HepG2 (cell line): ENCODE data around the gene POC1A. TPM values are rescaled to one million over a fixed set of nuclear protein-coding genes. Genes with fewer than 3 reads are reported as not detected.

ENCODE experiments used
- AHR ChIP-seq: IDR thresholded peaks from 2 replicates; pipeline ENCODE4 v1.6.1; 2018; ENCODE audit warnings: missing genetic modification reagents, missing compliant biosample characterization
- AKAP8 ChIP-seq: sonication (generic); formaldehyde crosslinking; IDR thresholded peaks from 2 replicates; pipeline ENCODE4 v1.5.1; 2020; ENCODE audit warnings: mild to moderate bottlenecking, missing genetic modification reagents
- ATF3 ChIP-seq: sonication (generic); formaldehyde crosslinking; IDR thresholded peaks from 2 replicates; pipeline ENCODE4 v1.4.0; 2020; ENCODE audit warnings: missing genetic modification reagents
- BCLAF1 ChIP-seq: fragments of 450-650 bp; IDR thresholded peaks from 2 replicates; pipeline ENCODE4 v1.6.1; 2017; ENCODE audit warnings: mild to moderate bottlenecking
- CBX5 ChIP-seq: sonication (generic); formaldehyde crosslinking; IDR thresholded peaks from 2 replicates; pipeline ENCODE4 v1.4.0; 2020; ENCODE audit warnings: missing genetic modification reagents, borderline replicate concordance
- HOXA3 ChIP-seq: sonication (generic); formaldehyde crosslinking; IDR thresholded peaks from 2 replicates; pipeline ENCODE4 v1.5.0; 2020; ENCODE audit warnings: missing genetic modification reagents
- RFXAP ChIP-seq: sonication (generic); formaldehyde crosslinking; IDR thresholded peaks from 2 replicates; pipeline ENCODE4 v1.4.0; 2020; ENCODE audit warnings: missing genetic modification reagents, borderline replicate concordance
- SOX13 ChIP-seq, 3 experiments: fragments of 450-650 bp in 1 of 3; sonication (generic) in 1 of 3; formaldehyde crosslinking in 1 of 3; IDR thresholded peaks in 2 of 3; conservative IDR thresholded peaks in 1 of 3; 2 replicates each; pipeline versions ENCODE4 v1.5.0 to v1.6.1; 2016 to 2020; ENCODE audit warnings: antibody characterized with exemption in 1 of 3, mild to moderate bottlenecking in 1 of 3, missing compliant biosample characterization in 1 of 3, missing genetic modification reagents in 1 of 3, moderate library complexity in 1 of 3
- TEAD3 ChIP-seq: optimal IDR thresholded peaks from 2 replicates; pipeline ENCODE3; 2016; ENCODE audit warnings: borderline replicate concordance
- TRIM24 ChIP-seq: sonication (generic); formaldehyde crosslinking; IDR thresholded peaks from 2 replicates; pipeline ENCODE4 v1.8.0; 2022; ENCODE audit warnings: mild to moderate bottlenecking, missing genetic modification reagents
- TSC22D2 ChIP-seq: sonication (generic); formaldehyde crosslinking; IDR thresholded peaks from 2 replicates; pipeline ENCODE4 v1.5.1; 2020; ENCODE audit warnings: missing genetic modification reagents, mild to moderate bottlenecking, borderline replicate concordance
- ZFP37 ChIP-seq: sonication (generic); formaldehyde crosslinking; IDR thresholded peaks from 2 replicates; pipeline ENCODE4 v1.4.0; 2020; ENCODE audit warnings: missing genetic modification reagents, borderline replicate concordance
- ZNF331 ChIP-seq: sonication (generic); formaldehyde crosslinking; IDR thresholded peaks from 2 replicates; pipeline ENCODE4 v1.4.0; 2020; ENCODE audit warnings: missing genetic modification reagents
- ZNF501 ChIP-seq: sonication (generic); formaldehyde crosslinking; IDR thresholded peaks from 2 replicates; pipeline ENCODE4 v1.5.1; 2020; ENCODE audit warnings: mild to moderate bottlenecking, moderate library complexity, missing genetic modification reagents
- ZNF572 ChIP-seq: sonication (generic); formaldehyde crosslinking; IDR thresholded peaks from 2 replicates; pipeline ENCODE4 v1.5.1; 2020; ENCODE audit warnings: mild to moderate bottlenecking, missing genetic modification reagents
- polyA plus RNA-seq, 8 experiments: library from polyadenylated mRNA; depleted of rRNA in 3 of 8; stranded (reverse) in 7 of 8; unstranded in 1 of 8; fragments of >200 nt; fragmentation: Illumina TruSeq in 4 of 8; extraction: Trizol in 4 of 8; gene quantifications; 2 replicates each; pipeline versions ENCODE4 v1.2.1 to v1.2.3, GENCODE V29; 2011 to 2016; ENCODE audit warnings: low read depth in 4 of 8, missing spikeins in 1 of 8, mixed read lengths in 1 of 8; ENCODE audit not compliant: insufficient read depth in 1 of 8
- total RNA-seq, 5 experiments: library from RNA; depleted of rRNA; stranded (reverse); fragments of >200 nt; fragmentation: Illumina TruSeq; extraction: Trizol; gene quantifications; 2 replicates each; pipeline ENCODE4 v1.2.3, GENCODE V29; 2016; ENCODE audit warnings: low read depth in 1 of 5
- TF ChIP-seq, protein P1 (sequence below): IDR thresholded peaks from 2 replicates; pipeline ENCODE4 v1.6.1; 2016; ENCODE audit warnings: control low read depth
- TF ChIP-seq, protein P2 (sequence below): sonication (generic); formaldehyde crosslinking; IDR thresholded peaks from 2 replicates; pipeline ENCODE4 v1.5.0; 2020; ENCODE audit warnings: missing genetic modification reagents
- TF ChIP-seq, protein P3 (sequence below): sonication (generic); formaldehyde crosslinking; IDR thresholded peaks from 2 replicates; pipeline ENCODE4 v1.4.0; 2020; ENCODE audit warnings: missing genetic modification reagents
- TF ChIP-seq, protein P4 (sequence below): sonication (generic); formaldehyde crosslinking; IDR thresholded peaks from 2 replicates; pipeline ENCODE4 v1.8.0; 2022; ENCODE audit warnings: mild to moderate bottlenecking, missing genetic modification reagents, moderate library complexity
- TF ChIP-seq, protein P5 (sequence below): sonication (generic); formaldehyde crosslinking; IDR thresholded peaks from 2 replicates; pipeline ENCODE4 v1.8.0; 2022; ENCODE audit warnings: mild to moderate bottlenecking, missing genetic modification reagents, borderline replicate concordance

POC1A gene
- total and polyA plus RNA-seq, 2 of the 13 experiments (the other 11 are each of a cell fraction or from before 2014, with no cell fraction given) = 14.6 to 20.0 TPM

GRCh38 chr3:52182196-52182595 lies 28.0 kb upstream of the POC1A start (continued):
- TF ChIP-seq, protein P1, sequence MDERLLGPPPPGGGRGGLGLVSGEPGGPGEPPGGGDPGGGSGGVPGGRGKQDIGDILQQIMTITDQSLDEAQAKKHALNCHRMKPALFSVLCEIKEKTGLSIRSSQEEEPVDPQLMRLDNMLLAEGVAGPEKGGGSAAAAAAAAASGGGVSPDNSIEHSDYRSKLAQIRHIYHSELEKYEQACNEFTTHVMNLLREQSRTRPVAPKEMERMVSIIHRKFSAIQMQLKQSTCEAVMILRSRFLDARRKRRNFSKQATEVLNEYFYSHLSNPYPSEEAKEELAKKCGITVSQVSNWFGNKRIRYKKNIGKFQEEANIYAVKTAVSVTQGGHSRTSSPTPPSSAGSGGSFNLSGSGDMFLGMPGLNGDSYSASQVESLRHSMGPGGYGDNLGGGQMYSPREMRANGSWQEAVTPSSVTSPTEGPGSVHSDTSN (CRISPR knock-in tag) = no peak
- TF ChIP-seq AHR (CRISPR knock-in tag) (no peak), BCLAF1 (no peak), TEAD3 (CRISPR knock-in tag) (no peak), ZNF572 (no peak), ZNF331 (CRISPR knock-in tag) (peak; percentile 21; the same call in 1 of the 2 replicates), HOXA3 (CRISPR knock-in tag) (no peak), ATF3 (CRISPR knock-in tag) (no peak), TSC22D2 (CRISPR knock-in tag) (no peak), RFXAP (no peak), AKAP8 (no peak), TRIM24 (CRISPR knock-in tag) (no peak), ZNF501 (no peak), CBX5 (CRISPR knock-in tag) (no peak), ZFP37 (no peak), SOX13 (IDR thresholded peaks at IDR 0.05) (no peak), SOX13 (CRISPR knock-in tag; conservative IDR thresholded peaks at IDR 0.05 in 1 of 2, IDR thresholded peaks at IDR 0.05 in 1 of 2) (no peak)
- TF ChIP-seq, protein P2, sequence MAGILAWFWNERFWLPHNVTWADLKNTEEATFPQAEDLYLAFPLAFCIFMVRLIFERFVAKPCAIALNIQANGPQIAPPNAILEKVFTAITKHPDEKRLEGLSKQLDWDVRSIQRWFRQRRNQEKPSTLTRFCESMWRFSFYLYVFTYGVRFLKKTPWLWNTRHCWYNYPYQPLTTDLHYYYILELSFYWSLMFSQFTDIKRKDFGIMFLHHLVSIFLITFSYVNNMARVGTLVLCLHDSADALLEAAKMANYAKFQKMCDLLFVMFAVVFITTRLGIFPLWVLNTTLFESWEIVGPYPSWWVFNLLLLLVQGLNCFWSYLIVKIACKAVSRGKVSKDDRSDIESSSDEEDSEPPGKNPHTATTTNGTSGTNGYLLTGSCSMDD (CRISPR knock-in tag) = no peak
- TF ChIP-seq, protein P3, sequence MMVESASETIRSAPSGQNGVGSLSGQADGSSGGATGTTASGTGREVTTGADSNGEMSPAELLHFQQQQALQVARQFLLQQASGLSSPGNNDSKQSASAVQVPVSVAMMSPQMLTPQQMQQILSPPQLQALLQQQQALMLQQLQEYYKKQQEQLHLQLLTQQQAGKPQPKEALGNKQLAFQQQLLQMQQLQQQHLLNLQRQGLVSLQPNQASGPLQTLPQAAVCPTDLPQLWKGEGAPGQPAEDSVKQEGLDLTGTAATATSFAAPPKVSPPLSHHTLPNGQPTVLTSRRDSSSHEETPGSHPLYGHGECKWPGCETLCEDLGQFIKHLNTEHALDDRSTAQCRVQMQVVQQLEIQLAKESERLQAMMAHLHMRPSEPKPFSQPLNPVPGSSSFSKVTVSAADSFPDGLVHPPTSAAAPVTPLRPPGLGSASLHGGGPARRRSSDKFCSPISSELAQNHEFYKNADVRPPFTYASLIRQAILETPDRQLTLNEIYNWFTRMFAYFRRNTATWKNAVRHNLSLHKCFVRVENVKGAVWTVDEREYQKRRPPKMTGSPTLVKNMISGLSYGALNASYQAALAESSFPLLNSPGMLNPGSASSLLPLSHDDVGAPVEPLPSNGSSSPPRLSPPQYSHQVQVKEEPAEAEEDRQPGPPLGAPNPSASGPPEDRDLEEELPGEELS = peak; percentile 34; the same call in 1 of the 2 replicates
- TF ChIP-seq, protein P4, sequence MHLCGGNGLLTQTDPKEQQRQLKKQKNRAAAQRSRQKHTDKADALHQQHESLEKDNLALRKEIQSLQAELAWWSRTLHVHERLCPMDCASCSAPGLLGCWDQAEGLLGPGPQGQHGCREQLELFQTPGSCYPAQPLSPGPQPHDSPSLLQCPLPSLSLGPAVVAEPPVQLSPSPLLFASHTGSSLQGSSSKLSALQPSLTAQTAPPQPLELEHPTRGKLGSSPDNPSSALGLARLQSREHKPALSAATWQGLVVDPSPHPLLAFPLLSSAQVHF (CRISPR knock-in tag) = no peak
- TF ChIP-seq, protein P5, sequence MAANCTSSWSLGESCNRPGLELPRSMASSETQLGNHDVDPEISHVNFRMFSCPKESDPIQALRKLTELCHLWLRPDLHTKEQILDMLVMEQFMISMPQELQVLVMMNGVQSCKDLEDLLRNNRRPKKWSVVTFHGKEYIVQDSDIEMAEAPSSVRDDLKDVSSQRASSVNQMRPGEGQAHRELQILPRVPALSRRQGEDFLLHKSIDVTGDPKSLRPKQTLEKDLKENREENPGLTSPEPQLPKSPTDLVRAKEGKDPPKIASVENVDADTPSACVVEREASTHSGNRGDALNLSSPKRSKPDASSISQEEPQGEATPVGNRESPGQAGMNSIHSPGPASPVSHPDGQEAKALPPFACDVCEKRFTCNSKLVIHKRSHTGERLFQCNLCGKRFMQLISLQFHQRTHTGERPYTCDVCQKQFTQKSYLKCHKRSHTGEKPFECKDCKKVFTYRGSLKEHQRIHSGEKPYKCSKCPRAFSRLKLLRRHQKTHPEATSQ (CRISPR knock-in tag) = no peak
